Fibroblast of lung (primary cell): ENCODE data around the gene PLAC8. TPM values are rescaled to one million over a fixed set of nuclear protein-coding genes. Genes with fewer than 3 reads are reported as not detected.
A peak's percentile ranks its signal among the peaks of the same experiment; 100 is the strongest.
"Not testable (repeated sequence)": the region's sequence is repeated elsewhere in the genome, so short reads cannot be mapped to it uniquely, and the experiment has no call there.

ENCODE experiments used
- DNase-seq, 2 donors: peaks; one replicate each; pipeline versions ENCODE4 v3.0.0 to v3.0.0-alpha.2; 2010; ENCODE audit warnings: low read depth in 2 of 2
- H2AFZ ChIP-seq: 2 replicates; pipeline ENCODE4 v1.5.1; 2012; ENCODE audit warnings: low read length, control low read depth, inconsistent platforms
- H3K27ac ChIP-seq: 2 replicates; pipeline ENCODE4 v1.5.1; 2011; ENCODE audit warnings: low read length, control low read depth; ENCODE audit not compliant: insufficient read depth
- H3K27me3 ChIP-seq: 2 replicates; pipeline ENCODE4 v1.5.1; 2011; ENCODE audit warnings: mild to moderate bottlenecking, low read length; ENCODE audit not compliant: control insufficient read depth, insufficient read depth
- H3K36me3 ChIP-seq: 2 replicates; pipeline ENCODE4 v1.5.1; 2011; ENCODE audit warnings: low read length; ENCODE audit not compliant: control insufficient read depth, insufficient read depth
- H3K4me1 ChIP-seq: 2 replicates; pipeline ENCODE4 v1.5.1; 2011; ENCODE audit warnings: low read length; ENCODE audit not compliant: control insufficient read depth, insufficient read depth; ENCODE audit errors: extremely low read depth
- H3K4me2 ChIP-seq: 2 replicates; pipeline ENCODE4 v1.5.1; 2011; ENCODE audit warnings: low read length, control low read depth; ENCODE audit not compliant: insufficient read depth; ENCODE audit errors: extremely low read depth
- H3K4me3 ChIP-seq, 4 experiments: fragments of 200-600 bp in 1 of 4; sonication (generic) in 1 of 4; replicated peaks in 1 of 4; 2 replicates each; pipeline ENCODE4 v1.5.1; 2011 to 2016; ENCODE audit warnings: low read length in 4 of 4, low read depth in 3 of 4, mild to moderate bottlenecking in 3 of 4, control low read depth in 2 of 4, inconsistent platforms in 1 of 4, mixed read lengths in 1 of 4; ENCODE audit not compliant: insufficient read depth in 1 of 4; ENCODE audit errors: control extremely low read depth in 1 of 4
- H3K79me2 ChIP-seq: 2 replicates; pipeline ENCODE4 v1.5.1; 2012; ENCODE audit warnings: mild to moderate bottlenecking, low read length, inconsistent platforms; ENCODE audit not compliant: control insufficient read depth, insufficient read depth
- H3K9ac ChIP-seq: 2 replicates; pipeline ENCODE4 v1.5.1; 2011; ENCODE audit warnings: mild to moderate bottlenecking, low read length, control low read depth; ENCODE audit not compliant: insufficient read depth
- H3K9me3 ChIP-seq: 2 replicates; pipeline ENCODE4 v1.5.1; 2012; ENCODE audit warnings: low read depth, low read length; ENCODE audit not compliant: control insufficient read depth, insufficient read depth
- H4K20me1 ChIP-seq: 2 replicates; pipeline ENCODE4 v1.5.1; 2011; ENCODE audit warnings: low read length; ENCODE audit not compliant: control insufficient read depth, insufficient read depth; ENCODE audit errors: extremely low read depth
- EZH2 ChIP-seq: IDR thresholded peaks from 2 replicates; pipeline ENCODE4 v1.5.1; 2012; ENCODE audit warnings: low read length, control low read depth, mild to moderate bottlenecking; ENCODE audit errors: missing control alignments
- polyA plus RNA-seq, 2 donors: library from polyadenylated mRNA; depleted of rRNA in 1 of 2; stranded (reverse) in 1 of 2; unstranded in 1 of 2; fragments of >200 nt; gene quantifications; 2 replicates each; pipeline ENCODE4 v1.2.1, GENCODE V29; 2011 to 2012; ENCODE audit warnings: missing spikeins in 1 of 2
- total RNA-seq: library from RNA; depleted of rRNA; stranded (reverse); fragments of >200 nt; gene quantifications from 2 replicates; pipeline ENCODE4 v1.2.1, GENCODE V29; 2014
- TF ChIP-seq, protein P1 (sequence below), 2 donors: IDR thresholded peaks in 1 of 2; conservative IDR thresholded peaks in 1 of 2; 1 replicate in 1 of 2; 2 replicates in 1 of 2; pipeline ENCODE4 v1.5.1; 2011 to 2012; ENCODE audit warnings: low read length in 2 of 2, control low read depth in 1 of 2, inconsistent platforms in 1 of 2, low read depth in 1 of 2, mild to moderate bottlenecking in 1 of 2

Gene PLAC8
- total and polyA plus RNA-seq, 2 donors (not counting 1 experiment from before 2014, with no cell fraction given) = 0.33 to 0.79 TPM

DNA sequence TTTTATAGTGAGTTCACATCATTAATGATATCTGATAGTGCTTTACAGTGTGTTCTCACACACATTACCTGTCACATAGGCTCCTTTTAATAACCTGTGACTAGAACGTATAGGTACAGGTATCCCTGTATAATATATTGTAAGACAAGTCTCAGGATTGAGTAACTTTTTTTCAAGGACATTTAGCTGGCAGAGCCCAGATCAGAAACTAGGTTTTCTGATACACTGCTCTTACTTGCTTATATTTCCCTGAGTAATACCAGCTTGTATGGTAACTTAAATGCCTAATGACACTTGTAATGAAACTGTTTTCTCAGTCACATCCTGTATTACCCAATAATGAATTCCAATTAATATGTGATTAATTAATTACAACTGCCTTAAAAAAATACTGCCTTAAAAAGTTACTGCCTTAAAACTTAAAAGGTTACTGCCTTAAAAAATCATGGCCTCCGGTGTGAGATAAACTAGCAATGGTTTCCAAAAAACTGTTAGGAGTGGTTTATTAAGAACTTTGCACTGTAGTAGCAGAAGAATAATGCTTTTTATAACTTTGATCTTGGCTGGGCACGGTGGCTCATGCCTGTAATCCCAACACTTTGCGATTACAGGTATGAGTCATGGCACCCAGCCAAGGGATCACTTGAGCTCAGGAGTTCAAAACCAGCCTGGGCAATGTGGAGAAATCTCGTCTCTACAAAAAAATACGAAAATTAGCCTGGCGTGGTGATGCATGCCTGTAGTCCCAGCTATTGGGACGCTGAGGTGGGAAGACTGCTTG lies 67.6 kb downstream of the PLAC8 start:
- Histone ChIP-seq H3K79me2 (peaks cover 9% of the 10 kb centered on the region), H3K4me1 (no peaks in the 10 kb centered on the region), H2AFZ (no peak overlapping the region), H3K4me2 (no peak overlapping the region), H3K9ac (no peak overlapping the region), H4K20me1 (no peaks in the 10 kb centered on the region), H3K4me3 (no peak overlapping the region), H3K27ac (no peak overlapping the region), H3K27me3 (no peaks in the 10 kb centered on the region), H3K9me3 (no peaks in the 10 kb centered on the region), H3K36me3 (peaks cover 3% of the 10 kb centered on the region)
- TF ChIP-seq EZH2 = no peak
- TF ChIP-seq, protein P1, sequence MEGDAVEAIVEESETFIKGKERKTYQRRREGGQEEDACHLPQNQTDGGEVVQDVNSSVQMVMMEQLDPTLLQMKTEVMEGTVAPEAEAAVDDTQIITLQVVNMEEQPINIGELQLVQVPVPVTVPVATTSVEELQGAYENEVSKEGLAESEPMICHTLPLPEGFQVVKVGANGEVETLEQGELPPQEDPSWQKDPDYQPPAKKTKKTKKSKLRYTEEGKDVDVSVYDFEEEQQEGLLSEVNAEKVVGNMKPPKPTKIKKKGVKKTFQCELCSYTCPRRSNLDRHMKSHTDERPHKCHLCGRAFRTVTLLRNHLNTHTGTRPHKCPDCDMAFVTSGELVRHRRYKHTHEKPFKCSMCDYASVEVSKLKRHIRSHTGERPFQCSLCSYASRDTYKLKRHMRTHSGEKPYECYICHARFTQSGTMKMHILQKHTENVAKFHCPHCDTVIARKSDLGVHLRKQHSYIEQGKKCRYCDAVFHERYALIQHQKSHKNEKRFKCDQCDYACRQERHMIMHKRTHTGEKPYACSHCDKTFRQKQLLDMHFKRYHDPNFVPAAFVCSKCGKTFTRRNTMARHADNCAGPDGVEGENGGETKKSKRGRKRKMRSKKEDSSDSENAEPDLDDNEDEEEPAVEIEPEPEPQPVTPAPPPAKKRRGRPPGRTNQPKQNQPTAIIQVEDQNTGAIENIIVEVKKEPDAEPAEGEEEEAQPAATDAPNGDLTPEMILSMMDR (conservative IDR thresholded peaks at IDR 0.05 in 1 of 2, IDR thresholded peaks at IDR 0.05 in 1 of 2; ENCODE audit: low read depth in 1 of 2, low read length in 2 of 2) = no peak
- no peak for DNase-seq

DNA sequence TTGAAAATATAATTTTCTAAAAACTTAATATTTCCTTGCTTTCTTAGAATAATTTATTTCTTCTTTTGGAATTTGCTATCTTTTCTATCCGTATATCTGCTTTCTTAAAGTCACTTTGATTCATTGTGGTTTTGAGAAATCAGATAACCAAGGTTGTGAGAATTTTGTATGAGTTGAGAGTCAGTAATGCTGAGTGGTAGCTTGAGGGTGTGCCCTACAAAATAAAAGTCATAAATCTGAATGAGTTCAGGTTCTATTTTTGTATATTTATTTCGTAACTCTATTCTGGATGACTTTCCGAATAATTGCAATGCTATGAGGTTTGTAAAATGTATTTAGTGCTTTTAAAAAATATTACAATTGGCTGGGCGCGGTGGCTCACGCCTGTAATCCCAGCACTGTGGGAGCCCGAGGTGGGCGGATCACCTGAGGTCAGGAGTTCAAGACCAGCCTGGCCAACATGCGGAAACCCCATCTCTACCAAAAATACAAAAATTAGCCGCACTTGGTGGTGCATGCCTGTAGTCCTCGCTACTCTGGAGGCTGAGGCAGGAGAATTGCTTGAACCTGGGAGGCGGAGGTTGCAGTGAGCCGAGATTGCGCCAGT lies 70.6 kb downstream of the PLAC8 start:
- Histone ChIP-seq H2AFZ (no peak overlapping the region), H3K4me3 (no peak overlapping the region), H4K20me1 (no peaks in the 10 kb centered on the region), H3K36me3 (no peaks in the 10 kb centered on the region), H3K27me3 (no peaks in the 10 kb centered on the region), H3K79me2 (peaks cover 32% of the 10 kb centered on the region), H3K27ac (no peak overlapping the region), H3K4me1 (no peaks in the 10 kb centered on the region), H3K9me3 (no peaks in the 10 kb centered on the region), H3K4me2 (peak overlapping the region; percentile 29), H3K9ac (no peak overlapping the region)
- DNase-seq = peak; percentile 65 to 68
- TF ChIP-seq, protein P1 (conservative IDR thresholded peaks at IDR 0.05 in 1 of 2, IDR thresholded peaks at IDR 0.05 in 1 of 2; ENCODE audit: low read depth in 1 of 2, low read length in 2 of 2) = no peak
- no peak for TF ChIP-seq EZH2

DNA sequence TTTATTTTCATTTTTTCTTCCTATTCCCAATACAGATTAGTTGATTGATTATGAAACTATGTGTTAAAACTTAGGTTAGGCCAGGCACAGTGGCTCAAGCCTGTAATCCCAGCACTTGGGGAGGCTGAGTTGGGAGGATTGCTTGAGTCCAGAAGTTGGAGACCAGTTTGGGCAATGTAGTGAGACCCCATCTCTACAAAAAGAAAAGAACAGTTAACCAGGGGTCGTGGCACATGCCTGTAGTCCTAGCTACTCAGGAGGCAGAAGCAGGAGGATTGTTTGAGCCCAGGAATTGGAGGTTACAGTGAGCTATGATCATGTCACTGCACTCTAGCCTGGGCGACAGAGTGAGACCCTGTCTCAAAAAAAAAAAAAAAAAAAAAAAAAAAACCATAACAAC lies 71.4 kb downstream of the PLAC8 start:
- H3K27ac ChIP-seq, H3K36me3 ChIP-seq, H2AFZ ChIP-seq, H3K9ac ChIP-seq, H3K4me3 ChIP-seq, H3K9me3 ChIP-seq, DNase-seq, H4K20me1 ChIP-seq, H3K4me2 ChIP-seq, H3K4me1 ChIP-seq, H3K27me3 ChIP-seq: not testable (repeated sequence)
- peaks cover 36% of the 10 kb centered on the region for H3K79me2 ChIP-seq
